ENCODE results near the gene CACNA1F.

The CACNA1F gene

DNA sequence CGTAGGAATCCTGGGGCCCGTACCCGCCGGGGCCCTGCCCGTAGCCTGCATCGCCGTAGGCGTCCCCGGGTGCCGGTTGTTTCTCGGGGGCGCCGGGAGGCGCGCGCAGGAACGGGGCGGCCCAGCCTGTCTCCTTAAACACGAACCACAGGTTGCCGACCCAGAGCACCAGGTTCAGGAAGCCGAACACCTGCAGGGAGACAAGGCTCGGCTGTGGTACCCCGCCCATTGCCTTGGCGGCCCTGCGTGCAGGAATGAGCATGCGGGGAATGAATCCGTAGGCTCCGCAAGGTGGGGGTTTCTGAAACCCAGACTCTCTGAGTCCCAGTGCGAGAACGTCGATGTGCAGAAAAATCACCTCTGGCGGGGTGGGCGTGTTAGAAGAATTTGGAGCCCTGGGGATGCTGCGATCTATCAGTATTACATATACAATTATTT, 41.5 kb downstream of the CACNA1F start:
- Mint-ChIP-seq H3K27me3 (ENCODE audit: low read depth, poor library complexity) (peaks cover 4% of the 10 kb centered on the region), H3K4me1 (peaks cover 48% of the 10 kb centered on the region), H3K27ac (peak overlapping the region; percentile 51), H3K36me3 (ENCODE audit: low read depth) (no peaks in the 10 kb centered on the region), H3K9me3 (peaks cover 69% of the 10 kb centered on the region), H3K4me3 (peak overlapping the region; percentile 88)
- TF ChIP-seq, protein P1, sequence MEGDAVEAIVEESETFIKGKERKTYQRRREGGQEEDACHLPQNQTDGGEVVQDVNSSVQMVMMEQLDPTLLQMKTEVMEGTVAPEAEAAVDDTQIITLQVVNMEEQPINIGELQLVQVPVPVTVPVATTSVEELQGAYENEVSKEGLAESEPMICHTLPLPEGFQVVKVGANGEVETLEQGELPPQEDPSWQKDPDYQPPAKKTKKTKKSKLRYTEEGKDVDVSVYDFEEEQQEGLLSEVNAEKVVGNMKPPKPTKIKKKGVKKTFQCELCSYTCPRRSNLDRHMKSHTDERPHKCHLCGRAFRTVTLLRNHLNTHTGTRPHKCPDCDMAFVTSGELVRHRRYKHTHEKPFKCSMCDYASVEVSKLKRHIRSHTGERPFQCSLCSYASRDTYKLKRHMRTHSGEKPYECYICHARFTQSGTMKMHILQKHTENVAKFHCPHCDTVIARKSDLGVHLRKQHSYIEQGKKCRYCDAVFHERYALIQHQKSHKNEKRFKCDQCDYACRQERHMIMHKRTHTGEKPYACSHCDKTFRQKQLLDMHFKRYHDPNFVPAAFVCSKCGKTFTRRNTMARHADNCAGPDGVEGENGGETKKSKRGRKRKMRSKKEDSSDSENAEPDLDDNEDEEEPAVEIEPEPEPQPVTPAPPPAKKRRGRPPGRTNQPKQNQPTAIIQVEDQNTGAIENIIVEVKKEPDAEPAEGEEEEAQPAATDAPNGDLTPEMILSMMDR (IDR thresholded peaks at IDR 0.05) = no peak
- no peak for DNase-seq

DNA sequence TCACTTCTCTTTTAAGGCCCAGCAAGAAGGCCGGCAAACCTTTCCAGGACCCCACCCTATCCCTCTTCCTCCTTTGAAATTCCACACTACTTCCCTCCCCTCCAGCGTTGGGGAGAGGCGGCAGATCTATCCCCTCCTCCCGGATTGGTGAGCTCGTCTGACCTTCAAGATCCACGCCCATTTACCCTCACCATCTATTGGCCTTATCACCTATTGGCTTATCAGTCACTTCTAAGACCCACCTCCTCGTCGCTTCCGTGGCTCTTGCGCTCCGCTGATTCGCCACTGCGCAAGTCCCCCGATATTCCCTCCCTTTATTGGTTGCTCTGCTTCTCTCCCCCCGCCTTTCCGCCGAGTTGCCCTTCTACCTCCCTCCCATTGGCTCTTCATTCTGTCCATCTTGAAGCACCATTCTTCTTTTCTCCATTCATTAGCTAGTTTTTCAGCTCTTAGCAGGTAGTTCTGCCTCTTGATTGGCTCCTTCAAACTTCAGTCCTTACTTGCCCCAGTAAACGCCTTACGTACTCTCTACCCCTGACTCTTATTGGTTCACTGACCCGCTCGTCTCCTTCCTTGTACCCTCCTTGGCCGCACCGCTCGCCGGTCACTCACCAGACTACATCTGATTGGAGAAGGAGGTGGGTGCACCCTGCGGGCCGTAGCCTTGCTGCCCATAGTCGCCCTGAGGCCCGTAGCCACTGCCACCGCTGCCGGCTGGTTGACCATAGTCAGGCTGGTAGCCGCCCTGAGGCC, 42.1 kb downstream of the CACNA1F start:
- H3K27ac Mint-ChIP-seq = peak overlapping the region; percentile 57

DNA sequence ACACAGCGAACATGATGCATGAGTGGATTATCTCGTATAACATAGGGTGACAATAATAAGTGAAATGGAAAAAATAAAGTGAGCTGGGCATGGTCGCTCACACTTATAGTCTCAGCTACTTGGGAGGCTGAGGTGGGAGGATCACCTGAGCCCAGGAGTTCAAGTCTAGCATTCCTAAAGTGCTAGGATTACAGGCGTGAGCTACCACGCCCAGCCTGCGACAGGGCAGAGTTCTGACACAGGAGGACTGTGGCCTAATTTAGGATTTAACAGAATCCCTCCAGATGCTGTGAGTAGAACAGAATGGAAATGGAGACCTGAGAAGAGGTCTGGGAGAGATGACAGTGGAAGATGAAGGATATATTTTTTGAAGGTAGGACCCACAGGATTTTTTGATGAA, 43.5 kb downstream of the CACNA1F start:
- H3K4me3 Mint-ChIP-seq = peak overlapping the region; percentile 88
- TF ChIP-seq, protein P1 (IDR thresholded peaks at IDR 0.05) = no peak
- no peaks in the 10 kb centered on the region for H3K36me3 Mint-ChIP-seq (ENCODE audit: low read depth)
- H3K4me1 Mint-ChIP-seq = peaks cover 55% of the 10 kb centered on the region
- no peak for DNase-seq
- H3K27me3 Mint-ChIP-seq (ENCODE audit: low read depth, poor library complexity) = no peaks in the 10 kb centered on the region
- peak overlapping the region; percentile 83 for H3K27ac Mint-ChIP-seq
- peaks cover 62% of the 10 kb centered on the region for H3K9me3 Mint-ChIP-seq

More for the DNA sequence above, 42.1 kb downstream of the CACNA1F start:
- DNase-seq = peak; percentile 78
- TF ChIP-seq, protein P1 (IDR thresholded peaks at IDR 0.05) = no peak
- H3K4me1 Mint-ChIP-seq = peaks cover 49% of the 10 kb centered on the region
- peaks cover 66% of the 10 kb centered on the region for H3K9me3 Mint-ChIP-seq
- peak overlapping the region; percentile 88 for H3K4me3 Mint-ChIP-seq
- no peaks in the 10 kb centered on the region for H3K36me3 Mint-ChIP-seq (ENCODE audit: low read depth)
- H3K27me3 Mint-ChIP-seq (ENCODE audit: low read depth, poor library complexity) = peaks cover 4% of the 10 kb centered on the region

DNA sequence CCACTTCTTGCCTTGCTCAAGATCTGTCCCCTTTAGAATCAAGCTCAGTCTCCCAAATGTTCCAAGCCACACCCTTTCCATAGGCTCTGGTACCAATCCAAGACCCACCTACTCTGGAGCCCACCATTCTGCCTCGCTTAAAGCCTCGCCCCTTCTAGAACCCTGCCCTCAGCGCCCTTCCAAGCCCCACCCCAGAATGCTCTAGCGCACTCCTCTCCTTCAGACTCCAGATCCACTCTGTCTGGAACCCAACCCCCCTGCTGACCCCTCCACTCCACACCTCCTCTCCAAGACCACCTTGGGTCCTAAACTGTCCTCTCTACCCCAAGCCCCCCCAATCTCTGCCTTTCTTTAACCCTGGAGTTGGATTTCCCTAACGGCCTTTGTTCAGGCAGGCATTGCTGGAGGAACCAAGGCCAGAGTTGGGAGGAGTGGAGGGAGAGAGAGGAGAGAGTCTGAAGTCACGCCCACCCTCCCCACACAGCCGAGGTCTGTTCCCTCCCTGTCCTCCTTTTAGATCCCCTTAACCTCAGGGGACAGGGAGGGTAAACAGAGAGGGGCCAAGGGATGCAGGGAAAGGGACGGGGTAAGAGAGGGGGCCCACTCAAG, 44.6 kb downstream of the CACNA1F start:
- no peaks in the 10 kb centered on the region for H3K27me3 Mint-ChIP-seq (ENCODE audit: low read depth, poor library complexity)
- peaks cover 63% of the 10 kb centered on the region for H3K9me3 Mint-ChIP-seq
- H3K36me3 Mint-ChIP-seq (ENCODE audit: low read depth) = no peaks in the 10 kb centered on the region
- TF ChIP-seq, protein P1 (IDR thresholded peaks at IDR 0.05) = no peak
- no peak overlapping the region for H3K27ac Mint-ChIP-seq
- no peak overlapping the region for H3K4me3 Mint-ChIP-seq
- no peak for DNase-seq
- H3K4me1 Mint-ChIP-seq = peaks cover 57% of the 10 kb centered on the region

DNA sequence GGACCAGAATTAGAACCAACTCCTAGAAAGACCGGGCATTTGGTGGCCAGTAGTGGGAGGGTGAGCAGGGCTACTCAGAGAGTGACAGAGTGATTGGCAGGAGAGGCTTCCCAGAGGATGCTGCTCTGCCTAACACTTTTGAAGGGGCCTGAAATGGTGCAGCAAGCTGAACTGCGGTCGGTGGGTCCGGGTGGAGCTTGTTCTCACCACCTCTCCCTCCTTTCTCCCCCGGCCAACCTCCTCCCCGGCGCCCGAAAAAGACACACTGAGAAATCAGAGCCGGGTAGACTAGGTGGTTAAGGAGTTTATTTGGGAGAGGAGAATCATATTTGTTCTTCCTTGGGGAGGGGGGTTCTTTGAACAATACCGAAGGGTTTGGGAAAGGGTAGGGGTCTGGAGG, 45.6 kb downstream of the CACNA1F start:
- TF ChIP-seq, protein P1 (IDR thresholded peaks at IDR 0.05) = no peak
- H3K27ac Mint-ChIP-seq = no peak overlapping the region
- DNase-seq = no peak
- no peaks in the 10 kb centered on the region for H3K27me3 Mint-ChIP-seq (ENCODE audit: low read depth, poor library complexity)
- H3K9me3 Mint-ChIP-seq = peaks cover 62% of the 10 kb centered on the region
- peak overlapping the region; percentile 61 for H3K4me3 Mint-ChIP-seq
- peaks cover 2% of the 10 kb centered on the region for H3K36me3 Mint-ChIP-seq (ENCODE audit: low read depth)
- H3K4me1 Mint-ChIP-seq = peaks cover 49% of the 10 kb centered on the region

All from nephron progenitor cell (in vitro differentiated cells).